ENCODE measurements around the gene WASF2. TPM values are rescaled to one million over a fixed set of nuclear protein-coding genes. Genes with fewer than 3 reads are reported as not detected.
"Not testable (repeated sequence)": the region's sequence is repeated elsewhere in the genome, so short reads cannot be mapped to it uniquely, and the experiment has no call there.

WASF2 gene
- total RNA-seq, 1 donor from 2014 or later: 51.2 TPM

GRCh38 chr1:27505420-27505680 lies 15.4 kb upstream of the WASF2 start:
- intact Hi-C loops (cut with micrococcal nuclease): no loop called here
- peaks cover 29% of the 10 kb centered on the region for H3K4me1 ChIP-seq
- DNase-seq: no peak

GRCh38 chr1:27504588-27505419 lies 14.8 kb upstream of the WASF2 start:
- H3K4me1 ChIP-seq: peaks cover 29% of the 10 kb centered on the region
- H3K27ac ChIP-seq (replicated peaks): peak overlapping the region; percentile 99
- intact Hi-C loops (cut with micrococcal nuclease): no loop called here
- no peaks in the 10 kb centered on the region for H3K36me3 ChIP-seq
- H3K4me3 ChIP-seq: peak overlapping the region; percentile 57
- no peak for TF ChIP-seq CTCF (IDR thresholded peaks at IDR 0.05; ENCODE audit: borderline replicate concordance)
- peak; percentile 91 for DNase-seq
- no peaks in the 10 kb centered on the region for H3K9me3 ChIP-seq (replicated peaks)
- H3K27me3 ChIP-seq (ENCODE audit: low read depth): no peaks in the 10 kb centered on the region

More at GRCh38 chr1:27505420-27505680, 15.4 kb upstream of the WASF2 start:
- H3K36me3 ChIP-seq: no peaks in the 10 kb centered on the region
- H3K4me3 ChIP-seq: peak overlapping the region; percentile 57
- TF ChIP-seq CTCF (IDR thresholded peaks at IDR 0.05; ENCODE audit: borderline replicate concordance): no peak
- H3K9me3 ChIP-seq (replicated peaks): no peaks in the 10 kb centered on the region
- H3K27me3 ChIP-seq (ENCODE audit: low read depth): no peaks in the 10 kb centered on the region
- H3K27ac ChIP-seq (replicated peaks): peak overlapping the region; percentile 99

GRCh38 chr1:27503844-27504587 lies 14.0 kb upstream of the WASF2 start:
- DNase-seq: no peak
- Histone ChIP-seq H3K27me3 (ENCODE audit: low read depth) (no peaks in the 10 kb centered on the region), H3K36me3 (no peaks in the 10 kb centered on the region), H3K9me3 (replicated peaks) (no peaks in the 10 kb centered on the region), H3K27ac (replicated peaks) (peak overlapping the region; percentile 99), H3K4me1 (peaks cover 29% of the 10 kb centered on the region), H3K4me3 (peak overlapping the region; percentile 57)
- intact Hi-C loops (cut with micrococcal nuclease): no loop called here
- no peak for TF ChIP-seq CTCF (IDR thresholded peaks at IDR 0.05; ENCODE audit: borderline replicate concordance)

- TF ChIP-seq CTCF (IDR thresholded peaks at IDR 0.05; ENCODE audit: borderline replicate concordance): no peak
- Histone ChIP-seq H3K27me3 (ENCODE audit: low read depth) (no peaks in the 10 kb centered on the region), H3K4me1 (peaks cover 29% of the 10 kb centered on the region), H3K36me3 (no peaks in the 10 kb centered on the region), H3K4me3 (no peak overlapping the region), H3K9me3 (replicated peaks) (no peaks in the 10 kb centered on the region), H3K27ac (replicated peaks) (peak overlapping the region; percentile 99)
- DNase-seq: no peak
- intact Hi-C loops (cut with micrococcal nuclease): no loop called here
Observed at GRCh38 chr1:27503033-27503432, 13.1 kb upstream of the WASF2 start.

GRCh38 chr1:27501159-27501558 lies 11.2 kb upstream of the WASF2 start:
- H3K4me3 ChIP-seq; H3K27me3 ChIP-seq (ENCODE audit: low read depth); H3K9me3 ChIP-seq (replicated peaks); H3K27ac ChIP-seq (replicated peaks); DNase-seq; intact Hi-C loops (cut with micrococcal nuclease); H3K36me3 ChIP-seq: not testable (repeated sequence)
- peaks cover 38% of the 10 kb centered on the region for H3K4me1 ChIP-seq

GRCh38 chr1:27499142-27499541 lies 9.2 kb upstream of the WASF2 start:
- H3K4me3 ChIP-seq: no peak overlapping the region
- no peaks in the 10 kb centered on the region for H3K9me3 ChIP-seq (replicated peaks)
- no peaks in the 10 kb centered on the region for H3K27me3 ChIP-seq (ENCODE audit: low read depth)
- intact Hi-C loops (cut with micrococcal nuclease): no loop called here
- no peaks in the 10 kb centered on the region for H3K36me3 ChIP-seq
- H3K4me1 ChIP-seq: peaks cover 21% of the 10 kb centered on the region
- DNase-seq: no peak
- TF ChIP-seq CTCF (IDR thresholded peaks at IDR 0.05; ENCODE audit: borderline replicate concordance): no peak
- no peak overlapping the region for H3K27ac ChIP-seq (replicated peaks)
